GM21825 (cell line): ENCODE measurements around the gene RNF224.

Experiments
- ATAC-seq: cut with Tn5 transposase; IDR thresholded peaks from one replicate; pipeline ENCODE4 v1.9.1; 2021; ENCODE audit warnings: mild to moderate bottlenecking, moderate library complexity; ENCODE audit not compliant: unreplicated experiment

The RNF224 gene

GRCh38 chr9:137269231-137269772 lies 42.0 kb downstream of the RNF224 start:
- ATAC-seq = no peak

GRCh38 chr9:137270929-137271695 lies 43.8 kb downstream of the RNF224 start:
- ATAC-seq = no peak

- ATAC-seq = no peak
Observed at GRCh38 chr9:137271696-137272076, 44.4 kb downstream of the RNF224 start.

GRCh38 chr9:137272241-137273094 lies 45.2 kb downstream of the RNF224 start:
- ATAC-seq = no peak

GRCh38 chr9:137273095-137273490 lies 45.8 kb downstream of the RNF224 start:
- no peak for ATAC-seq

- ATAC-seq = no peak
Observed at GRCh38 chr9:137273611-137274320, 46.5 kb downstream of the RNF224 start.

GRCh38 chr9:137275203-137275587 lies 47.9 kb downstream of the RNF224 start:
- no peak for ATAC-seq

- ATAC-seq = no peak
Observed at GRCh38 chr9:137275588-137276472, 48.5 kb downstream of the RNF224 start.

GRCh38 chr9:137276473-137277328 lies 49.4 kb downstream of the RNF224 start:
- no peak for ATAC-seq

GRCh38 chr9:137277329-137278041 lies 50.2 kb downstream of the RNF224 start, which contains the start of gene TOR4A:
TSS of gene TOR4A (plus strand) at chr9:137277726. CDS start at chr9:137278690, 964 bp downstream.
- peak; percentile 71 for ATAC-seq

- ATAC-seq = peak; percentile 4
Observed at GRCh38 chr9:137278061-137278701, 50.9 kb downstream of the RNF224 start.
